Left cardiac atrium (tissue), 4 donors: Measurements from ENCODE around the gene CASP5. TPM values are rescaled to one million over a fixed set of nuclear protein-coding genes. Genes with fewer than 3 reads are reported as not detected.
A peak's percentile ranks its signal among the peaks of the same experiment; 100 is the strongest.
"Not testable (repeated sequence)": the region's sequence is repeated elsewhere in the genome, so short reads cannot be mapped to it uniquely, and the experiment has no call there.

ENCODE experiments used
- ATAC-seq, 2 donors: fragments of 200-7000 bp; cut with Tn5 transposase; one replicate each; pipeline ENCODE4 v1.9.1; 2020; ENCODE audit warnings: mild to moderate bottlenecking in 2 of 2, moderate library complexity in 2 of 2
- DNase-seq: peaks from one replicate; pipeline ENCODE4 v3.0.0-alpha.2; 2020
- intact Hi-C, 2 donors: fragments of 100-400 bp; cut with DNase I; formaldehyde crosslinking; loops; one replicate each; pipeline versions ENCODE4 v1.14.1 to v1.15.1; 2022 to 2023
- long read RNA-seq: library from polyadenylated mRNA; unstranded; transcript quantifications from one replicate; pipeline ENCODE4 v2.0.0, GENCODE V29; 2021
- total RNA-seq, 2 donors: library from RNA; stranded (reverse); fragmentation: NEBNext Ultra II Directional; extraction: Animal tissue kit (Norgen Biotek cat#: 25700); gene quantifications; one replicate each; pipeline ENCODE4 v1.2.1, GENCODE V29; 2021
- donor health status: DM: no; HTN: yes; CAD: no.
- donor health status: DM: no; HTN: yes; CAD: no; lungs with severe emphysema.
- donor health status: DM: yes; HTN: yes; CAD: no.
- donor health status: Dilated cardiomyopathy.

Gene CASP5
- total RNA-seq = under 1 TPM in 1 of 2 donors, not detected in 1; 0.18 TPM
- long read RNA-seq = 0 reads

GRCh38 chr11:105023003-105023402 lies at the start of gene CASP5:
Gene CASP5, minus strand, starts transcription at chr11:105023168. Its CDS starts 32 bp downstream, at chr11:105023136.
- DNase-seq (no peak), ATAC-seq (peak; percentile 19 to 49)
- intact Hi-C loops = no loop called here

- intact Hi-C loops, ATAC-seq, DNase-seq: not testable (repeated sequence)
Observed at GRCh38 chr11:105072080-105072479, 49.1 kb upstream of the CASP5 start.

- intact Hi-C loops = no loop called here
- ATAC-seq (peak in 1 of 2 donors; percentile 44), DNase-seq (no peak)
Observed at GRCh38 chr11:105071089-105071732, 48.2 kb upstream of the CASP5 start.

- intact Hi-C loops = no loop called here
- ATAC-seq (no peak), DNase-seq (no peak)
Observed at GRCh38 chr11:105070306-105070705, 47.3 kb upstream of the CASP5 start.

GRCh38 chr11:105069749-105070148 lies 46.8 kb upstream of the CASP5 start:
- DNase-seq, ATAC-seq, intact Hi-C loops: not testable (repeated sequence)

- DNase-seq, intact Hi-C loops: not testable (repeated sequence)
- peak in 1 of 2 donors; percentile 19 for ATAC-seq
Observed at GRCh38 chr11:105063245-105063941, 40.4 kb upstream of the CASP5 start.

GRCh38 chr11:105057432-105057831 lies 34.5 kb upstream of the CASP5 start:
- ATAC-seq (no peak), DNase-seq (no peak)
- intact Hi-C loops = no loop called here

GRCh38 chr11:105056446-105056845 lies 33.5 kb upstream of the CASP5 start:
- ATAC-seq = no peak
- DNase-seq = no peak
- intact Hi-C loops = no loop called here

- ATAC-seq (no peak), DNase-seq (no peak)
- intact Hi-C loops = no loop called here
Observed at GRCh38 chr11:105054723-105055493, 31.9 kb upstream of the CASP5 start.

GRCh38 chr11:105052487-105052886 lies 29.5 kb upstream of the CASP5 start:
- no peak for DNase-seq
- intact Hi-C loops = no loop called here
- no peak for ATAC-seq

- DNase-seq (no peak), ATAC-seq (no peak)
- intact Hi-C loops = no loop called here
Observed at GRCh38 chr11:105051559-105051958, 28.6 kb upstream of the CASP5 start.

- ATAC-seq = no peak
- intact Hi-C loops = loop anchor here in 1 of 2 donors (10.0 kb wide), 1 partner anchor 75 kb away; no protein-coding TSS in a partner anchor
- no peak for DNase-seq
Observed at GRCh38 chr11:105049481-105049880, 26.5 kb upstream of the CASP5 start.

- intact Hi-C loops = loop anchor here in 1 of 2 donors (10.0 kb wide), 1 partner anchor 72 kb away; no protein-coding TSS in a partner anchor
- peak; percentile 22 for DNase-seq
- peak; percentile 38 to 78 for ATAC-seq
Observed at GRCh38 chr11:105046898-105047579, 24.1 kb upstream of the CASP5 start.

- ATAC-seq = no peak
- intact Hi-C loops = loop anchor here in 1 of 2 donors (10.0 kb wide), 1 partner anchor 71 kb away; no protein-coding TSS in a partner anchor
- DNase-seq = no peak
Observed at GRCh38 chr11:105045676-105046296, 22.8 kb upstream of the CASP5 start.

- intact Hi-C loops = loop anchor here in 1 of 2 donors (10.0 kb wide), 1 partner anchor 70 kb away; no protein-coding TSS in a partner anchor
- DNase-seq (peak; percentile 31), ATAC-seq (peak; percentile 85 to 92)
Observed at GRCh38 chr11:105044557-105045524, 21.9 kb upstream of the CASP5 start, which contains the start of gene CARD16. Gene CARD16, minus strand, starts transcription at chr11:105045335. Its CDS starts 38 bp downstream, at chr11:105045297.

- intact Hi-C loops = loop anchor here in 1 of 2 donors (10.0 kb wide), 1 partner anchor 67 kb away; no protein-coding TSS in a partner anchor
- ATAC-seq = no peak
- no peak for DNase-seq
Observed at GRCh38 chr11:105042178-105042577, 19.2 kb upstream of the CASP5 start.

GRCh38 chr11:105040703-105041102 lies 17.7 kb upstream of the CASP5 start:
- DNase-seq = no peak
- no peak for ATAC-seq
- intact Hi-C loops = loop anchor here in 1 of 2 donors (10.0 kb wide), 1 partner anchor 66 kb away; no protein-coding TSS in a partner anchor
